Keratinocyte (primary cell): Measurements from ENCODE around the gene ARL4D. TPM values are rescaled to one million over a fixed set of nuclear protein-coding genes. Genes with fewer than 3 reads are reported as not detected.

Experiments used
- DNase-seq: peaks from one replicate; pipeline ENCODE4 v3.0.0-alpha.2; 2011; ENCODE audit warnings: low read depth, missing footprints, low spot score
- FAIRE-seq: peaks from 2 replicates; lab custom pipeline; 2011; peaks lifted over from hg19 to GRCh38; lab: Jason Lieb, UNC
- H2AFZ ChIP-seq: 2 replicates; pipeline ENCODE4 v1.6.0; 2012; ENCODE audit warnings: low read length, control low read depth, inconsistent platforms; ENCODE audit not compliant: control insufficient read depth
- H3K27ac ChIP-seq: 2 replicates; pipeline ENCODE4 v1.5.1; 2011; ENCODE audit warnings: low read length; ENCODE audit not compliant: control insufficient read depth, insufficient read depth
- H3K27me3 ChIP-seq: 3 replicates; pipeline ENCODE4 v1.6.0; 2011; ENCODE audit warnings: low read length; ENCODE audit not compliant: control insufficient read depth, insufficient read depth; ENCODE audit errors: extremely low read depth
- H3K36me3 ChIP-seq, 2 experiments: 2 replicates in 1 of 2; 3 replicates in 1 of 2; pipeline ENCODE4 v1.5.1; 2011; ENCODE audit warnings: low read length in 2 of 2, mild to moderate bottlenecking in 1 of 2; ENCODE audit not compliant: control insufficient read depth in 2 of 2, insufficient read depth in 2 of 2; ENCODE audit errors: extremely low read depth in 1 of 2
- H3K4me1 ChIP-seq: 3 replicates; pipeline ENCODE4 v1.5.1; 2011; ENCODE audit warnings: low read length; ENCODE audit not compliant: control insufficient read depth, insufficient read depth; ENCODE audit errors: extremely low read depth
- H3K4me2 ChIP-seq: 3 replicates; pipeline ENCODE4 v1.6.0; 2011; ENCODE audit warnings: low read depth, low read length; ENCODE audit not compliant: control insufficient read depth, insufficient read depth; ENCODE audit errors: extremely low read depth
- H3K4me3 ChIP-seq, 3 experiments: fragments of 200-600 bp in 1 of 3; sonication (generic) in 1 of 3; 2 replicates in 2 of 3; 3 replicates in 1 of 3; pipeline ENCODE4 v1.5.1; 2011 to 2016; ENCODE audit warnings: low read length in 3 of 3, mild to moderate bottlenecking in 3 of 3, control low read depth in 2 of 3, inconsistent platforms in 1 of 3, low read depth in 1 of 3, mixed read lengths in 1 of 3, mixed run types in 1 of 3, moderate library complexity in 1 of 3; ENCODE audit not compliant: control insufficient read depth in 2 of 3, insufficient read depth in 2 of 3; ENCODE audit errors: extremely low read depth in 1 of 3
- H3K79me2 ChIP-seq: 2 replicates; pipeline ENCODE4 v1.6.0; 2012; ENCODE audit warnings: low read length; ENCODE audit not compliant: control insufficient read depth, insufficient read depth
- H3K9ac ChIP-seq: 3 replicates; pipeline ENCODE4 v1.6.0; 2011; ENCODE audit warnings: low read length; ENCODE audit not compliant: control insufficient read depth, insufficient read depth; ENCODE audit errors: extremely low read depth
- H3K9me1 ChIP-seq: 3 replicates; pipeline ENCODE4 v1.6.0; 2011; ENCODE audit warnings: low read length; ENCODE audit not compliant: control insufficient read depth, insufficient read depth; ENCODE audit errors: extremely low read depth
- H3K9me3 ChIP-seq: 2 replicates; pipeline ENCODE4 v1.5.1; 2012; ENCODE audit warnings: low read depth, low read length; ENCODE audit not compliant: control insufficient read depth
- H4K20me1 ChIP-seq: 3 replicates; pipeline ENCODE4 v1.6.0; 2011; ENCODE audit warnings: low read length; ENCODE audit not compliant: control insufficient read depth, insufficient read depth; ENCODE audit errors: extremely low read depth
- CTCF ChIP-seq, 3 experiments: IDR thresholded peaks in 1 of 3; conservative IDR thresholded peaks in 1 of 3; optimal IDR thresholded peaks in 1 of 3; 2 replicates in 2 of 3; 3 replicates in 1 of 3; pipeline versions ENCODE3 to v1.5.1; 2011; ENCODE audit warnings: low read length in 3 of 3, mild to moderate bottlenecking in 3 of 3, moderate library complexity in 2 of 3, control low read depth in 1 of 3, inconsistent platforms in 1 of 3; ENCODE audit not compliant: insufficient read depth in 2 of 3; ENCODE audit errors: extremely low read depth in 1 of 3
- EZH2 ChIP-seq: IDR thresholded peaks from one replicate; pipeline ENCODE4 v1.6.1; 2012; ENCODE audit warnings: inconsistent platforms, mild to moderate bottlenecking, low read length, moderate library complexity
- dilution Hi-C: fragments of 300-500 bp; cut with MboI; formaldehyde crosslinking; loops from one replicate; pipeline ENCODE4 v1.7.0; 2020; ENCODE audit warnings: low sequenced_read_pairs; ENCODE audit not compliant: extremely low pct_ligation_motif_present
- polyA plus RNA-seq, 5 experiments: library from polyadenylated mRNA; depleted of rRNA in 3 of 5; stranded (reverse) in 3 of 5; stranded (forward) in 1 of 5; unstranded in 1 of 5; fragments of >200 nt; gene quantifications; 1 replicate in 1 of 5; 2 replicates in 3 of 5; 3 replicates in 1 of 5; pipeline versions ENCODE4 v1.2.1 to v1.2.3, GENCODE V29; 2011 to 2012; ENCODE audit warnings: missing spikeins in 2 of 5, low read depth in 1 of 5, low replicate concordance in 1 of 5

The ARL4D gene
- polyA plus RNA-seq, 1 donor (not counting 4 experiments of a cell fraction or from before 2014, with no cell fraction given): 36.5 TPM

DNA sequence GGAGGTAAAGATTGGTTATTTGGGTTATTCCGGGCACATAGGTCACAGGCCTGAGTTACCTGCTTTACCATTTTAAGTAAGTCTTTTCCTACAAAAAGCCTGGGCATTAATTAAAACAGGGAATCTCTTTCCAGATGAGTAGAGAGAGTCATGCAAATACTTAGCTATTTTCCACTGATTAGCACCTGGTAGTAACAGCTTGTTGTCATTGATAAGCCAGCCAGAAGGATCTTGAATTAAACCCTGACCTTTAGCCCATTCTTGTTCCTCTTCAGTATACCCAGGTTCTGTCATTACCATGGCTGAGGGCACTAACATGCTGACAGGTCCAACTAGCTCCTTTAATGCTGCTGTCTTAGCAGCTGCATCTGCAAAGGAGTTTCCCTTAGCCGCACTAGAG is 44.4 kb upstream of the ARL4D start:
- TF ChIP-seq EZH2 (no peak), CTCF (optimal IDR thresholded peaks at IDR 0.05 in 1 of 3, IDR thresholded peaks at IDR 0.05 in 1 of 3, conservative IDR thresholded peaks at IDR 0.05 in 1 of 3; ENCODE audit: extremely low read depth in 1 of 3, insufficient read depth in 2 of 3, low read length in 3 of 3) (no peak)
- Histone ChIP-seq H3K9ac (no peak overlapping the region), H3K79me2 (no peaks in the 10 kb centered on the region), H3K9me3 (no peaks in the 10 kb centered on the region), H3K4me1 (peaks cover 1% of the 10 kb centered on the region), H3K27ac (no peak overlapping the region), H3K4me2 (no peak overlapping the region), H3K27me3 (no peaks in the 10 kb centered on the region), H3K9me1 (no peaks in the 10 kb centered on the region), H4K20me1 (no peaks in the 10 kb centered on the region), H3K4me3 (no peak overlapping the region), H3K36me3 (no peaks in the 10 kb centered on the region), H2AFZ (no peak overlapping the region)
- dilution Hi-C loops: no loop called here
- FAIRE-seq (no peak), DNase-seq (no peak)

DNA sequence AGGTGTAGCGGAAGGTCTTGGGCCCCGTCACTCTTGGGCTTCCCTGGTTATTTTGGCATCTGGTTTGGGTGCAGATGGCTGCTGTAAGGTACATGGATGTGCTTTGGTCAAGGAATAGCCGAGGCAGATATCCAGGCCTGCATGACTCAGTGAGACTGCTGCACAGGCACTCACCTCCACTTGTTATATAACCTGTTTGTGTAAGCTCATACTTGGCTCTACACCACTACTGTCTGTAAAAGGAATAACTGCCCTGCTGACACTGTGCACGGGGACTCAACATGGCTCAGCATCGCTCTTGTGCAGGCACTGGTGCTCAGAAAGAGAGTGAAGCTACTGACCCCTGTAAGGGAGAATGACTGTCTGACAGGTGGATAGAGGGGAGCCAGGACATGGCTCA is 42.3 kb upstream of the ARL4D start:
- Histone ChIP-seq H3K4me3 (no peak overlapping the region), H3K9me1 (no peaks in the 10 kb centered on the region), H4K20me1 (no peaks in the 10 kb centered on the region), H3K9me3 (no peaks in the 10 kb centered on the region), H3K27me3 (no peaks in the 10 kb centered on the region), H2AFZ (no peak overlapping the region), H3K9ac (no peak overlapping the region), H3K36me3 (no peaks in the 10 kb centered on the region), H3K4me1 (peaks cover 9% of the 10 kb centered on the region), H3K79me2 (no peaks in the 10 kb centered on the region), H3K4me2 (no peak overlapping the region), H3K27ac (no peak overlapping the region)
- no peak for FAIRE-seq
- dilution Hi-C loops: no loop called here
- no peak for DNase-seq
- TF ChIP-seq EZH2: no peak

GRCh38 chr17:43356999-43357398 is 41.8 kb upstream of the ARL4D start:
- DNase-seq: no peak
- H3K4me2 ChIP-seq: no peak overlapping the region
- peaks cover 9% of the 10 kb centered on the region for H3K4me1 ChIP-seq
- no peak overlapping the region for H3K9ac ChIP-seq
- dilution Hi-C loops: no loop called here
- H3K9me3 ChIP-seq: no peaks in the 10 kb centered on the region
- no peaks in the 10 kb centered on the region for H4K20me1 ChIP-seq
- no peak overlapping the region for H3K4me3 ChIP-seq
- no peak overlapping the region for H3K27ac ChIP-seq
- no peak overlapping the region for H2AFZ ChIP-seq
- TF ChIP-seq EZH2 (no peak), CTCF (optimal IDR thresholded peaks at IDR 0.05 in 1 of 3, IDR thresholded peaks at IDR 0.05 in 1 of 3, conservative IDR thresholded peaks at IDR 0.05 in 1 of 3; ENCODE audit: extremely low read depth in 1 of 3, insufficient read depth in 2 of 3, low read length in 3 of 3) (no peak)
- no peak for FAIRE-seq
- H3K27me3 ChIP-seq: no peaks in the 10 kb centered on the region
- H3K36me3 ChIP-seq: no peaks in the 10 kb centered on the region
- H3K79me2 ChIP-seq: no peaks in the 10 kb centered on the region
- no peaks in the 10 kb centered on the region for H3K9me1 ChIP-seq
